GM21447 (cell line): ENCODE data around the gene KCNN3.

ENCODE experiments used
- ATAC-seq: cut with Tn5 transposase; IDR thresholded peaks from one replicate; pipeline ENCODE4 v1.9.1; 2021; ENCODE audit not compliant: unreplicated experiment

Gene KCNN3

GRCh38 chr1:154797175-154797574 lies 72.9 kb downstream of the KCNN3 start:
- ATAC-seq: no peak

DNA sequence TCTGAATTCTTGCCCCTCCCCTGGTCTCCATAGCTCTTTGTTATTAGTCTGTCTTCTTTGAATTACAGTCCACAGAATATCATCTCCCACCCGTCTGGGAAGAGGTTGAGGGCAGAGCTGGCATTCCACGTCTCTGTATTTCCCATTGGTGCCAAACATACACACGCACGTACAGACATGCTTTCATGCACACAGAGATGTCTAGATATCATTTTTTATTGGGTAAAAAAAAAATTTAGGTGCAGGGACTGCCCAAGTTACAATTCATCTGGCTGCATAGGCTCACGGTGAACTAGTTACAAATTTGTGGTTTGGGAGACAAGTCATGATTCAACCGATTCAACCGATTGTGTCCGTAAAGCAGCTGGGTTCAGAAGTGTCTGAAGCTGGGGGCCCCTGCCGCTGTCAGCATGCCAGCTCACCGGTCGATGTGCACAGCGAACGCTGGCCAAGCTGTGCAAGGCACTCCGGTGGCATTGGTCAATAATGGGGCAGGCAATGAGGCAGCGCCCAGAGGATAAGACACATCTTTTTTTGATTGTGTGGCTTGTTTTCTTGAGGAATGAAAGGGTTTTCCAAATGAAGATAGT lies 73.7 kb downstream of the KCNN3 start:
- ATAC-seq: no peak

DNA sequence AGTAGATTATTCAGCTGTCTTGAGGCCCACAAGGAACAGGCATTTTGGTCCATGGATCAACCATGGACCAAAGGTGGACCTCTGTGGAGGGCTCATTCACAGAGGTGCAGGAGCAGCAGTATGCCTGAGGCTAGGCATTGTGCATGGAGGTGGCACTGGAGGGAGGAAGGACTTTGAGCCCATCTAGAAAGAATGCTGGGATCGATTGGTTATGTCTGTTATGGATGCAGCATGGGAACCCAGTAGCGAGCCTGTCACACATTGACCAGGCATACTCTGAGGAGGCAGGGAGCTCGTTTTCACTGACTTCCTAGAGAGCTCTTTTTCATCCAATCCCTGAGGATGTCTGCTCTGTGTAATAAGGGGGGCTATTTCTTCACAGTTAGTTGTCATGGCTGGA lies 75.5 kb downstream of the KCNN3 start:
- no peak for ATAC-seq

DNA sequence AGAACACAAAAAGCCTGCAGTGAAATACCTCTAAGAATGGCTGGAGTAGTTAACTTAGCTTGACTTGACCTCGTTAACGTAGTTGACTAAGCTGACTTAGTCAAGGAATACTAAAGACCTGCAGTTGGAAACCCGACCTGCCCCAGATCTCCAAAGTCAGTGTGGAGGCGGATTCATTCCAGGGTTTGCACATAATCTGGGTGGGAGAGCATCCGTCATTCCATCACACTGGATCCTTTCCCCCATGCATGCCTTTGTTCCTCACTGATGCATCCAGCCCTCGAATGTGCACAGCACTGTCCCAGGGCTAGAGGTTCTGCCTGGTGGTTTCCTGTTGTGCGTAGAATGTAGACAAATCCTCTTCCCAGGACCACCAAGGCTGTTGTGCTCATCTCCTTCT lies 76.4 kb downstream of the KCNN3 start:
- ATAC-seq: no peak

GRCh38 chr1:154792899-154793298 lies 77.2 kb downstream of the KCNN3 start:
- ATAC-seq: no peak

GRCh38 chr1:154791292-154792166 lies 78.6 kb downstream of the KCNN3 start:
- ATAC-seq: peak; percentile 79

DNA sequence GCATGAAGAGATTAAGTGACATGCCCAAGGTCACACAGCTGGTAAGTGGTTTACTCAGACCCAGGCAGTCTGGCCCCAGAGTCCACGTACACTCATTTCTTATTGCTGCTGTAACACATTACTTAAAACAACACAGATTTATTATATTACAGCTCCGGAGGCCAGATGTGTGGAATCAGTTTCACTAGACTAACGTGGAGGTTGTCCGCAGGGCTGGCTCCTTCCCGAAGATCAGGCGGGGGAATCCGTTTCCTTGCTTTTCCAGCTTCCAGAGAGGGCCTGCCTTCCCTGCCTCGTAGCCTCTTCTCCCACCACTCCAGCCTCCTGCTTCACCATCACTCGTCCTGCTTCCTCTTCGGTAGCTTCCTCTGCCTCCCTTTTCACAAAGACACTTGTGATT lies 81.2 kb downstream of the KCNN3 start:
- ATAC-seq: no peak

GRCh38 chr1:154788110-154788870 lies 81.8 kb downstream of the KCNN3 start:
- no peak for ATAC-seq

DNA sequence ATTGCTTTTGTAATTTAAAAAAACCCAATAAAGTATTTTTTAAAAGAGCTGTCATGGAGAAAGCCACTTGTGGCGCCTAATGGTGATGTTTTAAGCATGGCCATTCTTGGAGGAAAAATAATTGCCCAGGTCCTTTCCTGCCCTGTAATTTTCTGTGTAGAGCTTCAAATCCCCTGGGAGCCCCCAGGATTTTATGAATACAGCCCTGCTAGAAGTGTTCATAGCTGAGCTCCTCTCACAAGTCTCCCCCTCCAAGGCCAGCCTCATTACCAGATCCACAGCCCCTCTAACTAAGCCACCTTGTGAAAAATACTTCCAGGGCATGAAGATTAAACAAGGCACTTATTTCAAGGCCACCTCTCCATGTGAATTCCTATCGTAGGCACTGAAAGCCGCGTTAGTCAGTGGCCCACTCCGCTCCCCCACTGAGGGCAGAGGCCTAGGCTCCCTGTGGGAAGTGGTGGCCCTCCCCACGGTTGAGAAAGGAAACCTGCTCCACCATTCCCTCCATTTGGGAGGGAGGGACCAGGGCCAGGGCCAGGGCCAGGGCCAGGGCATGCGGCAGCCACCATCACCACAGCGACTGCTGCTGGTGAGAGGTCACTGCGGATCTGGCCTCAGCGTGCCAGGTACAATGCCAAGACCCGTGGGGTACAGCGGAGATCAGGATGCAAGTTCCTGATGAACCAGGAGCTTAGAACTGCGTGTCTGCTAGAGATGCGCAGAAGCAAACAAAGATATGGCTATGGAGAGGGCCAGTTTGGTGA lies 83.1 kb downstream of the KCNN3 start:
- no peak for ATAC-seq

GRCh38 chr1:154784924-154785531 lies 85.1 kb downstream of the KCNN3 start:
- peak; percentile 84 for ATAC-seq

DNA sequence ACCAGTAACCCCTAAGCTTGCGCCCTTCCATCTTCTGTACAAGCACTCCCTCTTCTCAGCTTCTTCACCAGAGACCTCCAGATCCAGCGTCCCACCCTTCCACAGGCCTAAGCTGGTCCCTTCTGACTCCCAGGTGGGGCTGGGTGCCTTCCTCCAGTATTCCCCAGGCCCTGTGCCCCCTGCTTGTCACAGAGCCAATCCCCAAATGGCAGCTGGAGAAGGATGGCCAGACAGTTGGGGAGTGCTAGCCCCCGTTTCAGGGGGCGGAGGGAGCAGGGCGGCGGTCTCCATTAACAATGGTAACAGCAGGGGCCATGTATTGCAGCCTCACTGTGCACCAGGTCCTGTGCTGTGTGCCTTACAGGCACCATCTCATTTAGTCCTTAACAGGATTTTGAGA lies 85.7 kb downstream of the KCNN3 start:
- no peak for ATAC-seq

GRCh38 chr1:154783976-154784375 lies 86.1 kb downstream of the KCNN3 start:
- no peak for ATAC-seq

DNA sequence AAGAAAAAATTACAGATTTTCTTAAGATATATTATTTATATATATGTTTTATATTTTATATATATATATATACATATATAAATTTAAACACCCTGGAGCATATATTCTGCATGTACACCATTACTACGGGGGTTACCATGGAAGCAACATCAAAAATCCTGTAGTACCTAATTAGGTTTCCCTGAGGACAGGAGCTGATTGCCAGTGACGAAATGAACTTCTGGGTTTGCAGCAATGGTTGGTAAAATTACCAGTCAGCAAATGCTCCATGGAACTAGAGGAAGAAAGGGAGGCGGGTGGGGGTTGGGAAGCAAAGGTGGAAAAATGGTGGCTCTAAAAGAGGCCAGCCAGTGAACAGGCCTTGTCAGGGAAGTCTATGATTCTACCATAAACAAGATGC lies 89.5 kb downstream of the KCNN3 start:
- ATAC-seq: no peak

GRCh38 chr1:154779551-154780189 lies 90.4 kb downstream of the KCNN3 start:
- ATAC-seq: no peak

DNA sequence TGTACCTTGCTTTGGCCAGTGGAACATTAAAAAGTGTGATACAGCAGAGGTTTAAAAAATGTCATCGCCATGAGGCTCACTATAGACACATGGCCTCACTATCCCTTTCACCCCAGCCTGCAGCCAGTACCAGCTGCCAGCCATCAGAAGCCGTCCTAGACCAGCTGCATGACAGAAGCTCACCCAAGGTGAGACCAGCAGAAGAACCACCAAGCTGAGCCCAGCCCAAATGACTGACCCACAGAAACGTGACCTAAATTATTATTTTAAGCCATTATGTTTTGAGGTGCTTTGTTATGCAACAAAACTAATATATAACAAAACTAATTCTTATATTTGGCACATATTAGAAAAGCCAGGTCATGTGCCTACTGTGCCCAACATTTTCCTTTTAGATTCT lies 91.1 kb downstream of the KCNN3 start:
- no peak for ATAC-seq

- ATAC-seq: no peak
Observed at GRCh38 chr1:154778275-154778674, 91.8 kb downstream of the KCNN3 start.

- ATAC-seq: no peak
Observed at GRCh38 chr1:154777781-154778180, 92.3 kb downstream of the KCNN3 start.

DNA sequence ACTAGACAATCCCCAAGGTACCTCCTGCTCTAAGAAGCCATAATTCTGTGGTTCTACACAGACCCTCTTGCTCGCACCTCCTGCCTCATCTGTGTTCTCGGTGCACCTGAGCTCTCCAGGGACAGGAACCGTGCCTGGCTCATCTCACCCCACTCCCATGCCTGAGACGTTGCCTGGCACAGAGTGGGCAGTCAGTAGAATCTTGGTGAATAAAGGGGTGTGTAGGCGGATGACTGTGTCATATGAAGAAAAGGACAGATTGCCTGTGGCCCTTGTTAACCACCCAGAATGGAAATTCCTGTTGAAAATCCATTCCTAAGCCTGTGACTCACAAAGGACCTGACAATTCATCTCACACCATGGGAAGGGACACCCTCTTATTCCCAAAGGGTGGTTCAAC lies 92.9 kb downstream of the KCNN3 start:
- ATAC-seq: no peak

GRCh38 chr1:154775621-154776605 lies 94.2 kb downstream of the KCNN3 start:
- ATAC-seq: no peak
